DND-41 (cell line): Measurements from ENCODE around the gene PROCR.

Experiments
- ATAC-seq: fragments of 200-7000 bp; cut with Tn5 transposase; 3 replicates; pipeline ENCODE4 v1.9.1; 2021; ENCODE audit warnings: low read depth; ENCODE audit not compliant: insufficient read depth
- DNase-seq: peaks from one replicate; pipeline ENCODE4 v3.0.0-alpha.2; 2020
- H2AFZ ChIP-seq: 2 replicates; pipeline ENCODE4 v1.6.0; 2012; ENCODE audit warnings: low read depth, low read length
- H3K27ac ChIP-seq: 2 replicates; pipeline ENCODE4 v1.5.1; 2012; ENCODE audit warnings: low read length, inconsistent platforms
- H3K27me3 ChIP-seq: fragments of 200-600 bp; sonication (generic); 2 replicates; pipeline ENCODE4 v1.6.0; 2012; ENCODE audit warnings: low read length, mild to moderate bottlenecking, inconsistent platforms; ENCODE audit not compliant: insufficient read depth, poor library complexity
- H3K36me3 ChIP-seq: 2 replicates; pipeline ENCODE4 v1.5.1; 2012; ENCODE audit warnings: low read length, inconsistent platforms; ENCODE audit not compliant: insufficient read depth
- H3K4me1 ChIP-seq: 2 replicates; pipeline ENCODE4 v1.5.1; 2012; ENCODE audit warnings: mild to moderate bottlenecking, low read length; ENCODE audit not compliant: insufficient read depth
- H3K4me2 ChIP-seq: 2 replicates; pipeline ENCODE4 v1.6.0; 2012; ENCODE audit warnings: mild to moderate bottlenecking, moderate library complexity, low read length, inconsistent platforms; ENCODE audit not compliant: insufficient read depth
- H3K4me3 ChIP-seq, 2 experiments: fragments of 200-600 bp in 1 of 2; shearing (Covaris generic) in 1 of 2; 2 replicates each; pipeline ENCODE4 v1.5.1; 2012 to 2016; ENCODE audit warnings: inconsistent platforms in 2 of 2, low read length in 2 of 2, mild to moderate bottlenecking in 2 of 2, low read depth in 1 of 2, moderate library complexity in 1 of 2
- H3K79me2 ChIP-seq: 2 replicates; pipeline ENCODE4 v1.6.0; 2012; ENCODE audit warnings: low read length, inconsistent platforms; ENCODE audit not compliant: insufficient read depth
- H3K9ac ChIP-seq: 2 replicates; pipeline ENCODE4 v1.6.0; 2012; ENCODE audit warnings: low read depth, mild to moderate bottlenecking, inconsistent platforms, low read length, moderate library complexity
- H3K9me3 ChIP-seq: 2 replicates; pipeline ENCODE4 v1.5.1; 2012; ENCODE audit warnings: low read length, moderate library complexity, mild to moderate bottlenecking, inconsistent platforms; ENCODE audit not compliant: insufficient read depth, severe bottlenecking
- H4K20me1 ChIP-seq: 2 replicates; pipeline ENCODE4 v1.6.0; 2012; ENCODE audit warnings: low read length; ENCODE audit not compliant: insufficient read depth
- CTCF ChIP-seq: IDR thresholded peaks from 2 replicates; pipeline ENCODE4 v1.5.1; 2012; ENCODE audit warnings: borderline replicate concordance, low read length, moderate library complexity, mild to moderate bottlenecking; ENCODE audit not compliant: poor library complexity, severe bottlenecking; ENCODE audit errors: extremely low read depth
- EZH2 ChIP-seq: IDR thresholded peaks from 3 replicates; pipeline ENCODE4 v1.6.1; 2012; ENCODE audit warnings: borderline replicate concordance, low read depth, mild to moderate bottlenecking, moderate library complexity, low read length, inconsistent platforms; ENCODE audit not compliant: severe bottlenecking

Gene PROCR

GRCh38 chr20:35134472-35134871, 37.4 kb upstream of the PROCR start:
- no peaks in the 10 kb centered on the region for H3K4me1 ChIP-seq
- H3K27me3 ChIP-seq = no peaks in the 10 kb centered on the region
- peaks cover 80% of the 10 kb centered on the region for H3K36me3 ChIP-seq
- no peak overlapping the region for H3K27ac ChIP-seq
- DNase-seq = no peak
- no peak overlapping the region for H3K9ac ChIP-seq
- no peaks in the 10 kb centered on the region for H3K79me2 ChIP-seq
- no peaks in the 10 kb centered on the region for H4K20me1 ChIP-seq
- H3K9me3 ChIP-seq = no peaks in the 10 kb centered on the region
- H3K4me2 ChIP-seq = no peak overlapping the region
- H2AFZ ChIP-seq = no peak overlapping the region
- ATAC-seq = no peak
- TF ChIP-seq EZH2 (no peak), CTCF (no peak)
- no peak overlapping the region for H3K4me3 ChIP-seq

- Histone ChIP-seq H3K79me2 (no peaks in the 10 kb centered on the region), H3K9me3 (no peaks in the 10 kb centered on the region), H3K27me3 (no peaks in the 10 kb centered on the region), H3K4me3 (no peak overlapping the region), H3K27ac (no peak overlapping the region), H2AFZ (no peak overlapping the region), H3K36me3 (peaks cover 81% of the 10 kb centered on the region), H3K4me2 (no peak overlapping the region), H3K4me1 (no peaks in the 10 kb centered on the region), H4K20me1 (no peaks in the 10 kb centered on the region), H3K9ac (no peak overlapping the region)
- ATAC-seq (no peak), DNase-seq (no peak)
- TF ChIP-seq EZH2 (no peak), CTCF (no peak)
Observed at GRCh38 chr20:35134880-35135279, 37.0 kb upstream of the PROCR start.

- no peak for DNase-seq
- no peak for TF ChIP-seq EZH2
- no peak for TF ChIP-seq CTCF
- H3K4me2 ChIP-seq = no peak overlapping the region
- no peaks in the 10 kb centered on the region for H3K27me3 ChIP-seq
- no peaks in the 10 kb centered on the region for H3K9me3 ChIP-seq
- H3K27ac ChIP-seq = no peak overlapping the region
- H3K4me1 ChIP-seq = no peaks in the 10 kb centered on the region
- H2AFZ ChIP-seq = no peak overlapping the region
- H3K9ac ChIP-seq = no peak overlapping the region
- H4K20me1 ChIP-seq = no peaks in the 10 kb centered on the region
- no peaks in the 10 kb centered on the region for H3K79me2 ChIP-seq
- no peak for ATAC-seq
- H3K36me3 ChIP-seq = peaks cover 81% of the 10 kb centered on the region
- no peak overlapping the region for H3K4me3 ChIP-seq
Observed at GRCh38 chr20:35135867-35136586, 35.8 kb upstream of the PROCR start.
